K562 (cell line): Measurements from ENCODE around the gene ZFAND3.

Source experiments
- CREM ChIP-seq: IDR thresholded peaks from 2 replicates; pipeline ENCODE4 v1.6.1; 2014; ENCODE audit warnings: antibody characterized with exemption, low read depth
- FOS ChIP-seq: IDR thresholded peaks from 3 replicates; pipeline ENCODE4 v1.6.1; 2011; ENCODE audit not compliant: insufficient read length; ENCODE audit errors: extremely low read depth
- POLR3A ChIP-seq: IDR thresholded peaks from 2 replicates; pipeline ENCODE4 v1.6.1; 2011; ENCODE audit warnings: borderline replicate concordance, mild to moderate bottlenecking, moderate library complexity; ENCODE audit not compliant: insufficient read length, insufficient read depth; ENCODE audit errors: extremely low read depth
- THRAP3 ChIP-seq: fragments of 450-650 bp; IDR thresholded peaks from 2 replicates; pipeline ENCODE4 v1.6.1; 2016; ENCODE audit warnings: mild to moderate bottlenecking, inconsistent platforms, borderline replicate concordance
- ZNF431 ChIP-seq: sonication (generic); formaldehyde crosslinking; IDR thresholded peaks from 2 replicates; pipeline ENCODE4 v1.8.0; 2022; ENCODE audit warnings: mild to moderate bottlenecking, missing genetic modification reagents
- TF ChIP-seq, protein P1 (sequence below), 3 experiments: IDR thresholded peaks in 2 of 3; conservative IDR thresholded peaks in 1 of 3; 2 replicates each; pipeline ENCODE4 v1.5.1; 2011 to 2012; ENCODE audit warnings: low read length in 3 of 3, mild to moderate bottlenecking in 3 of 3, control low read depth in 2 of 3, improper control_type of control experiment in 1 of 3, inconsistent platforms in 1 of 3, low read depth in 1 of 3, mixed read lengths in 1 of 3, moderate library complexity in 1 of 3; ENCODE audit not compliant: insufficient read depth in 2 of 3

DNA sequence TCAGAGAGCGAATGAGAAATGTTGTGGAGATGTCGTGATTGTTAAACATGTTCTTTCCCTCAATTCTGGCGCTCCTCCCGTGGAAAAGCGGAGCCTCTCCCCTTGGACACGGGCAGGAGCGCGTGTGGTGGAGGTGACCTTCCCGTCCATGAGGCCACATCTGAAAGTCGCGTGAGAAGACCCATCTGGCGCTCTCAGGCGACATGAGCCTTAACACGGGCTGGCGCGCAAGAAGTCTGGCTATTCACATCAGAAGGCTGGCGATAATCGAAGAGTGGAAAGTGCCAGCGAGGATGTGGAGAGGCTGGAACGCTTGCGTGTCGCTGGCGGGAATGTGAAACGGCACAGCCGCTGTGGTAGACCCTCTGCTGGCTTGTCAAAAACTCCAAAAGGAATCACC is 341.3 kb downstream of the ZFAND3 start:
- TF ChIP-seq FOS (no peak), THRAP3 (no peak), ZNF431 (CRISPR knock-in tag) (no peak), CREM (no peak), POLR3A (no peak)
- TF ChIP-seq, protein P1, sequence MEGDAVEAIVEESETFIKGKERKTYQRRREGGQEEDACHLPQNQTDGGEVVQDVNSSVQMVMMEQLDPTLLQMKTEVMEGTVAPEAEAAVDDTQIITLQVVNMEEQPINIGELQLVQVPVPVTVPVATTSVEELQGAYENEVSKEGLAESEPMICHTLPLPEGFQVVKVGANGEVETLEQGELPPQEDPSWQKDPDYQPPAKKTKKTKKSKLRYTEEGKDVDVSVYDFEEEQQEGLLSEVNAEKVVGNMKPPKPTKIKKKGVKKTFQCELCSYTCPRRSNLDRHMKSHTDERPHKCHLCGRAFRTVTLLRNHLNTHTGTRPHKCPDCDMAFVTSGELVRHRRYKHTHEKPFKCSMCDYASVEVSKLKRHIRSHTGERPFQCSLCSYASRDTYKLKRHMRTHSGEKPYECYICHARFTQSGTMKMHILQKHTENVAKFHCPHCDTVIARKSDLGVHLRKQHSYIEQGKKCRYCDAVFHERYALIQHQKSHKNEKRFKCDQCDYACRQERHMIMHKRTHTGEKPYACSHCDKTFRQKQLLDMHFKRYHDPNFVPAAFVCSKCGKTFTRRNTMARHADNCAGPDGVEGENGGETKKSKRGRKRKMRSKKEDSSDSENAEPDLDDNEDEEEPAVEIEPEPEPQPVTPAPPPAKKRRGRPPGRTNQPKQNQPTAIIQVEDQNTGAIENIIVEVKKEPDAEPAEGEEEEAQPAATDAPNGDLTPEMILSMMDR (IDR thresholded peaks at IDR 0.05 in 2 of 3, conservative IDR thresholded peaks at IDR 0.05 in 1 of 3; ENCODE audit: insufficient read depth in 2 of 3, low read depth in 1 of 3, low read length in 3 of 3), result no peak
